Head of caudate nucleus (tissue), 42 donors: ENCODE measurements around the gene YPEL1.
"Not testable (repeated sequence)": the region's sequence is repeated elsewhere in the genome, so short reads cannot be mapped to it uniquely, and the experiment has no call there.

Experiments used
- DNase-seq, 42 donors: peaks; one replicate each; pipeline versions ENCODE4 v3.0.0 to v3.0.0-alpha.2; 2020 to 2021; ENCODE audit warnings: mixed read lengths in 7 of 42
- intact Hi-C: fragments of 100-400 bp; cut with DNase I; formaldehyde crosslinking; loops from one replicate; pipeline ENCODE4 v1.15.0; 2022

Gene YPEL1

GRCh38 chr22:21693333-21693998 lies 42.1 kb downstream of the YPEL1 start:
- no peak for DNase-seq
- intact Hi-C loops = no loop called here

GRCh38 chr22:21692856-21693255 lies 42.7 kb downstream of the YPEL1 start:
- DNase-seq, intact Hi-C loops: not testable (repeated sequence)

- no peak for DNase-seq
- intact Hi-C loops = no loop called here
These were observed 43.8 kb downstream of the YPEL1 start for GRCh38 chr22:21691816-21692215.

GRCh38 chr22:21690401-21690801 lies 45.2 kb downstream of the YPEL1 start:
- no peak for DNase-seq
- intact Hi-C loops = no loop called here

GRCh38 chr22:21688706-21689381 lies 46.8 kb downstream of the YPEL1 start:
- intact Hi-C loops = no loop called here
- DNase-seq = no peak

GRCh38 chr22:21688341-21688705 lies 47.3 kb downstream of the YPEL1 start:
- intact Hi-C loops = no loop called here
- DNase-seq = no peak

GRCh38 chr22:21687685-21688259 lies 47.8 kb downstream of the YPEL1 start:
- intact Hi-C loops = no loop called here
- no peak for DNase-seq

- DNase-seq = no peak
- intact Hi-C loops = no loop called here
These were observed 48.8 kb downstream of the YPEL1 start for GRCh38 chr22:21686634-21687393.

GRCh38 chr22:21686193-21686608 lies 49.4 kb downstream of the YPEL1 start:
- no peak for DNase-seq
- intact Hi-C loops = no loop called here

GRCh38 chr22:21685164-21685513 lies 50.5 kb downstream of the YPEL1 start:
- intact Hi-C loops = no loop called here
- DNase-seq = no peak

- DNase-seq = no peak
- intact Hi-C loops = no loop called here
These were observed 51.0 kb downstream of the YPEL1 start for GRCh38 chr22:21684492-21685163.

- DNase-seq = no peak
- intact Hi-C loops = no loop called here
These were observed 52.2 kb downstream of the YPEL1 start for GRCh38 chr22:21683401-21683811.

- intact Hi-C loops = no loop called here
- no peak for DNase-seq
These were observed 53.0 kb downstream of the YPEL1 start for GRCh38 chr22:21682385-21683175.

- intact Hi-C loops = no loop called here
These were observed 53.8 kb downstream of the YPEL1 start for GRCh38 chr22:21681566-21682370.

GRCh38 chr22:21680830-21681565 lies 54.6 kb downstream of the YPEL1 start:
- no peak for DNase-seq
- intact Hi-C loops = no loop called here

More at GRCh38 chr22:21681566-21682370, 53.8 kb downstream of the YPEL1 start:
- peak in 37 of 42 donors; percentile 11 to 82 (median 53) for DNase-seq

GRCh38 chr22:21679383-21679782 lies 56.2 kb downstream of the YPEL1 start:
- no peak for DNase-seq
- intact Hi-C loops = no loop called here

- intact Hi-C loops, DNase-seq: not testable (repeated sequence)
These were observed 56.8 kb downstream of the YPEL1 start for GRCh38 chr22:21678842-21679241.
